ENCODE data around the gene HACL1.

DNA sequence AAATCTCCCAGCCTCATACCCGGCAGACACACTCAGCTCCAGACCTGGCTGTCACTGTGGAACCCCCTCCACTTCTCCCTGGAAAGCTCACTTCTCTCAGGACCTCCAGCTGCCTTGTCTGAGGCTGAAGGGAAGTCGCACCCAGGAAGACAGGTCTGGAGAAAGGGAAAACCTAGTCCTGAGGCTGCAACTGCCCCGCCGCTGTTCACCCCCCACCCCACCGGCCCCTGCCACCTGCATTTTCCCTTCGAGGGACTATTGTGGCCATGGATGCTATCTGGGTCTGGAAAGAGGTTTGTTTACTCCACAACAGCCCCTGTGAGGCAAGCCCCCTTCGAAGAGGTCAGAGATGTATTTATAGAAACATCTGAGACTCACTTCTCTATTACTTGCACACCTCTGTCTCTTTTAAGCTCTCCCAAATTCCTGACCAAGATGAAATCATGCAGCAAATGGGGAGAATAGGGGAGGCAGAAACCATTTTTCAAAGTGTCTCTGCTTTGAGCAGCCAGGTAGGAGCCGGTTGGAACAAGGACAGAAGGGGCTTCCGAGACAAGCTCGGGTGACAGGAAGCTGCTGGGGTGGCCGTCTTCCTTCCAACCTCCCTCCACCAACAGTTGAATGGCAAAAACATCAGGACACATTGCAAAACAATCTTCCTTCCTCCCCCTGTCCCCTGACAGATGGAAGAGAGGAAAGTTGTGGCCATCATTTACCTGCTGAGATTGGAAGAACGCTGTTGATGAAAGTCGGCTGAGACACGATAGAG, 80.4 kb downstream of the HACL1 start:
- TF ChIP-seq, protein P1, sequence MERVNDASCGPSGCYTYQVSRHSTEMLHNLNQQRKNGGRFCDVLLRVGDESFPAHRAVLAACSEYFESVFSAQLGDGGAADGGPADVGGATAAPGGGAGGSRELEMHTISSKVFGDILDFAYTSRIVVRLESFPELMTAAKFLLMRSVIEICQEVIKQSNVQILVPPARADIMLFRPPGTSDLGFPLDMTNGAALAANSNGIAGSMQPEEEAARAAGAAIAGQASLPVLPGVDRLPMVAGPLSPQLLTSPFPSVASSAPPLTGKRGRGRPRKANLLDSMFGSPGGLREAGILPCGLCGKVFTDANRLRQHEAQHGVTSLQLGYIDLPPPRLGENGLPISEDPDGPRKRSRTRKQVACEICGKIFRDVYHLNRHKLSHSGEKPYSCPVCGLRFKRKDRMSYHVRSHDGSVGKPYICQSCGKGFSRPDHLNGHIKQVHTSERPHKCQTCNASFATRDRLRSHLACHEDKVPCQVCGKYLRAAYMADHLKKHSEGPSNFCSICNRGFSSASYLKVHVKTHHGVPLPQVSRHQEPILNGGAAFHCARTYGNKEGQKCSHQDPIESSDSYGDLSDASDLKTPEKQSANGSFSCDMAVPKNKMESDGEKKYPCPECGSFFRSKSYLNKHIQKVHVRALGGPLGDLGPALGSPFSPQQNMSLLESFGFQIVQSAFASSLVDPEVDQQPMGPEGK (tag by site-specific recombination; IDR thresholded peaks at IDR 0.05) = no peak
- TF ChIP-seq ZNF529 (tag by site-specific recombination; IDR thresholded peaks at IDR 0.05; ENCODE audit: insufficient replicate concordance) (no peak), ZNF510 (tag by site-specific recombination; IDR thresholded peaks at IDR 0.05; ENCODE audit: insufficient replicate concordance) (no peak), ZXDB (tag by site-specific recombination; IDR thresholded peaks at IDR 0.05) (no peak), ZNF830 (tag by site-specific recombination; IDR thresholded peaks at IDR 0.05; ENCODE audit: low read depth) (no peak), SP2 (tag by site-specific recombination; IDR thresholded peaks at IDR 0.05) (no peak)
- TF ChIP-seq, protein P2, sequence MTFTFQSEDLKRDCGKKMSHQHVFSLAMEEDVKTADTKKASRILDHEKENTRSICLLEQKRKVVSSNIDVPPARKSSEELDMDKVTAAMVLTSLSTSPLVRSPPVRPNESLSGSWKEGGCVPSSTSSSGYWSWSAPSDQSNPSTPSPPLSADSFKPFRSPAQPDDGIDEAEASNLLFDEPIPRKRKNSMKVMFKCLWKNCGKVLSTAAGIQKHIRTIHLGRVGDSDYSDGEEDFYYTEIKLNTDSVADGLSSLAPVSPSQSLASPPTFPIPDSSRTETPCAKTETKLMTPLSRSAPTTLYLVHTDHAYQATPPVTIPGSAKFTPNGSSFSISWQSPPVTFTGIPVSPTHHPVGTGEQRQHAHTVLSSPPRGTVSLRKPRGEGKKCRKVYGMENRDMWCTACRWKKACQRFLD (tag by site-specific recombination; IDR thresholded peaks at IDR 0.05) = no peak
- TF ChIP-seq, protein P3, sequence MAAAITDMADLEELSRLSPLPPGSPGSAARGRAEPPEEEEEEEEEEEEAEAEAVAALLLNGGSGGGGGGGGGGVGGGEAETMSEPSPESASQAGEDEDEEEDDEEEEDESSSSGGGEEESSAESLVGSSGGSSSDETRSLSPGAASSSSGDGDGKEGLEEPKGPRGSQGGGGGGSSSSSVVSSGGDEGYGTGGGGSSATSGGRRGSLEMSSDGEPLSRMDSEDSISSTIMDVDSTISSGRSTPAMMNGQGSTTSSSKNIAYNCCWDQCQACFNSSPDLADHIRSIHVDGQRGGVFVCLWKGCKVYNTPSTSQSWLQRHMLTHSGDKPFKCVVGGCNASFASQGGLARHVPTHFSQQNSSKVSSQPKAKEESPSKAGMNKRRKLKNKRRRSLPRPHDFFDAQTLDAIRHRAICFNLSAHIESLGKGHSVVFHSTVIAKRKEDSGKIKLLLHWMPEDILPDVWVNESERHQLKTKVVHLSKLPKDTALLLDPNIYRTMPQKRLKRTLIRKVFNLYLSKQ (tag by site-specific recombination; IDR thresholded peaks at IDR 0.05; ENCODE audit: borderline replicate concordance) = no peak

Data from HEK293 (cell line).